ENCODE results near the gene B4GALNT2. TPM values are rescaled to one million over a fixed set of nuclear protein-coding genes. Genes with fewer than 3 reads are reported as not detected.

Gene B4GALNT2
- polyA plus RNA-seq, 2 of the 4 experiments (the other 2 are of a cell fraction), result 0.36 to 0.49 TPM

GRCh38 chr17:49120166-49120565 is 12.4 kb upstream of the B4GALNT2 start:
- Histone ChIP-seq H3K4me1 (no peaks in the 10 kb centered on the region), H3K4me2 (no peak overlapping the region), H3K27ac (no peak overlapping the region), H3K4me3 (no peak overlapping the region), H3K9me3 (no peaks in the 10 kb centered on the region)
- TF ChIP-seq, protein P1, sequence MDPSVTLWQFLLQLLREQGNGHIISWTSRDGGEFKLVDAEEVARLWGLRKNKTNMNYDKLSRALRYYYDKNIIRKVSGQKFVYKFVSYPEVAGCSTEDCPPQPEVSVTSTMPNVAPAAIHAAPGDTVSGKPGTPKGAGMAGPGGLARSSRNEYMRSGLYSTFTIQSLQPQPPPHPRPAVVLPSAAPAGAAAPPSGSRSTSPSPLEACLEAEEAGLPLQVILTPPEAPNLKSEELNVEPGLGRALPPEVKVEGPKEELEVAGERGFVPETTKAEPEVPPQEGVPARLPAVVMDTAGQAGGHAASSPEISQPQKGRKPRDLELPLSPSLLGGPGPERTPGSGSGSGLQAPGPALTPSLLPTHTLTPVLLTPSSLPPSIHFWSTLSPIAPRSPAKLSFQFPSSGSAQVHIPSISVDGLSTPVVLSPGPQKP (IDR thresholded peaks at IDR 0.05; ENCODE audit: low read depth, low read length), result no peak
- TF ChIP-seq RAD21 (conservative IDR thresholded peaks at IDR 0.05 in 1 of 2, IDR thresholded peaks at IDR 0.05 in 1 of 2) (no peak), TFCP2L1 (CRISPR knock-in tag; IDR thresholded peaks at IDR 0.05) (no peak), ZC3H11A (IDR thresholded peaks at IDR 0.05) (no peak), PHF8 (IDR thresholded peaks at IDR 0.05; ENCODE audit: borderline replicate concordance, low read depth) (no peak), SREBF2 (IDR thresholded peaks at IDR 0.05) (no peak), CEBPB (IDR thresholded peaks at IDR 0.05) (no peak), CHD2 (IDR thresholded peaks at IDR 0.05; ENCODE audit: low read length, partially characterized antibody) (no peak)
- TF ChIP-seq, protein P2, sequence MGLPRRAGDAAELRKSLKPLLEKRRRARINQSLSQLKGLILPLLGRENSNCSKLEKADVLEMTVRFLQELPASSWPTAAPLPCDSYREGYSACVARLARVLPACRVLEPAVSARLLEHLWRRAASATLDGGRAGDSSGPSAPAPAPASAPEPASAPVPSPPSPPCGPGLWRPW (IDR thresholded peaks at IDR 0.05), result no peak
- TF ChIP-seq, protein P3, sequence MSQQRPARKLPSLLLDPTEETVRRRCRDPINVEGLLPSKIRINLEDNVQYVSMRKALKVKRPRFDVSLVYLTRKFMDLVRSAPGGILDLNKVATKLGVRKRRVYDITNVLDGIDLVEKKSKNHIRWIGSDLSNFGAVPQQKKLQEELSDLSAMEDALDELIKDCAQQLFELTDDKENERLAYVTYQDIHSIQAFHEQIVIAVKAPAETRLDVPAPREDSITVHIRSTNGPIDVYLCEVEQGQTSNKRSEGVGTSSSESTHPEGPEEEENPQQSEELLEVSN (IDR thresholded peaks at IDR 0.05; ENCODE audit: borderline replicate concordance, low read depth), result no peak
- TF ChIP-seq, protein P4, sequence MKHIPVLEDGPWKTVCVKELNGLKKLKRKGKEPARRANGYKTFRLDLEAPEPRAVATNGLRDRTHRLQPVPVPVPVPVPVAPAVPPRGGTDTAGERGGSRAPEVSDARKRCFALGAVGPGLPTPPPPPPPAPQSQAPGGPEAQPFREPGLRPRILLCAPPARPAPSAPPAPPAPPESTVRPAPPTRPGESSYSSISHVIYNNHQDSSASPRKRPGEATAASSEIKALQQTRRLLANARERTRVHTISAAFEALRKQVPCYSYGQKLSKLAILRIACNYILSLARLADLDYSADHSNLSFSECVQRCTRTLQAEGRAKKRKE (CRISPR knock-in tag; IDR thresholded peaks at IDR 0.05; ENCODE audit: low read depth), result no peak
- ATAC-seq (no peak), FAIRE-seq (no peak), DNase-seq (ENCODE audit: low read depth in 1 of 2, low spot score in 1 of 2) (no peak)
- 44% methylated on average over 3 of the region's 3 CpGs for WGBS (ENCODE audit: missing lambda C conversion rate)
- CTCF ChIA-PET, result interaction anchor here (0.6 kb wide), 1 partner anchor 56 kb away, joined by 3 read pairs; no protein-coding TSS in a partner anchor
- POLR2A ChIA-PET, result no interaction called here

DNA sequence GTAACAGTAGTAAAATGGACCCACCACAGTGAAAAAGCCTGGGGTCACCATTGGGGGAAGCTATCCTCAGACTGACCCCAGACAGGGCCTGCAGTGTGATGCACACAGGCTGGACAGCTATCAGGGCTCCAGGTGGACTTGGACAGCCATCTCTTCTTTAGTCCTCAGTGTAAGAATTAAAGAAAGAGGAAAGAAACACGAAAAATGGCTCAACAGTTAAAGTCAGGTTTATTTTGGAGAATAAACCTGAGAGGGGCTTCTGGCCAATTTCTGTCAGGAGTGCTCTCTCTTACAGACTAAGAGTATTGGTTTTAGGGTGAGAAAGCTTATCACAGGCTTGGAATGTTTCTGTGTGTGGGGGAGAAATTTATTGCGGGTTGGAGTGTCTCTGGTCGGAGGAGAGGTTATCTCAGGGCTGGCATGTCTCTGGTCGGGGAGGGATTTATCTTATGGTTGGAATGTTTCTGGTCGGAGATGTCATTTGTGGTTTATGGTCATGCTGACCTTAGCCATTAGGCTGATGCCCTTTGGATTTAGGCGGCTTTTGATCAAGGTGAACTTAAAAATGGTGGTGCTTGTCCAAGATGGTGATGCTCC is 10.8 kb upstream of the B4GALNT2 start:
- 80% methylated on average over 6 of the region's 6 CpGs for WGBS (ENCODE audit: missing lambda C conversion rate)
- no peak overlapping the region for H3K4me2 ChIP-seq
- H3K4me1 ChIP-seq, result no peaks in the 10 kb centered on the region
- DNase-seq (ENCODE audit: low read depth in 1 of 2, low spot score in 1 of 2), result no peak
- no peaks in the 10 kb centered on the region for H3K9me3 ChIP-seq
- ChIA-PET CTCF (interaction anchor here (1.2 to 1.7 kb wide), 4 partner anchors 9 to 25 kb away, joined by 3 to 4 read pairs (median 4); no protein-coding TSS in a partner anchor), POLR2A (no interaction called here)
- FAIRE-seq, result no peak
- ATAC-seq, result no peak
- TF ChIP-seq HOXB5 (CRISPR knock-in tag; IDR thresholded peaks at IDR 0.05) (no peak), TFCP2L1 (CRISPR knock-in tag; IDR thresholded peaks at IDR 0.05) (no peak), NPAS2 (CRISPR knock-in tag; IDR thresholded peaks at IDR 0.05; ENCODE audit: borderline replicate concordance) (no peak), CBX2 (IDR thresholded peaks at IDR 0.05; ENCODE audit: borderline replicate concordance, low read depth) (no peak), BHLHE40 (IDR thresholded peaks at IDR 0.05; ENCODE audit: low read depth, low read length) (no peak), ZC3H11A (IDR thresholded peaks at IDR 0.05) (no peak), GATA3 (IDR thresholded peaks at IDR 0.05; ENCODE audit: borderline replicate concordance) (no peak), RCOR1 (IDR thresholded peaks at IDR 0.05; ENCODE audit: low read depth, low read length) (no peak), FOXS1 (CRISPR knock-in tag; IDR thresholded peaks at IDR 0.05) (no peak), HEYL (CRISPR knock-in tag; IDR thresholded peaks at IDR 0.05) (no peak), JUNB (IDR thresholded peaks at IDR 0.05) (no peak), HDAC2 (IDR thresholded peaks at IDR 0.05) (no peak), HMGXB4 (CRISPR knock-in tag; IDR thresholded peaks at IDR 0.05; ENCODE audit: borderline replicate concordance) (no peak), ESRRA (IDR thresholded peaks at IDR 0.05; ENCODE audit: borderline replicate concordance, low read length) (no peak), ZSCAN20 (CRISPR knock-in tag; IDR thresholded peaks at IDR 0.05) (no peak)
- TF ChIP-seq, protein P5, sequence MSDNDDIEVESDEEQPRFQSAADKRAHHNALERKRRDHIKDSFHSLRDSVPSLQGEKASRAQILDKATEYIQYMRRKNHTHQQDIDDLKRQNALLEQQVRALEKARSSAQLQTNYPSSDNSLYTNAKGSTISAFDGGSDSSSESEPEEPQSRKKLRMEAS (IDR thresholded peaks at IDR 0.05), result no peak
- TF ChIP-seq, protein P4 (CRISPR knock-in tag; IDR thresholded peaks at IDR 0.05; ENCODE audit: low read depth), result no peak
- TF ChIP-seq, protein P6, sequence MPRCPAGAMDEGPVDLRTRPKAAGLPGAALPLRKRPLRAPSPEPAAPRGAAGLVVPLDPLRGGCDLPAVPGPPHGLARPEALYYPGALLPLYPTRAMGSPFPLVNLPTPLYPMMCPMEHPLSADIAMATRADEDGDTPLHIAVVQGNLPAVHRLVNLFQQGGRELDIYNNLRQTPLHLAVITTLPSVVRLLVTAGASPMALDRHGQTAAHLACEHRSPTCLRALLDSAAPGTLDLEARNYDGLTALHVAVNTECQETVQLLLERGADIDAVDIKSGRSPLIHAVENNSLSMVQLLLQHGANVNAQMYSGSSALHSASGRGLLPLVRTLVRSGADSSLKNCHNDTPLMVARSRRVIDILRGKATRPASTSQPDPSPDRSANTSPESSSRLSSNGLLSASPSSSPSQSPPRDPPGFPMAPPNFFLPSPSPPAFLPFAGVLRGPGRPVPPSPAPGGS (IDR thresholded peaks at IDR 0.05), result no peak
- TF ChIP-seq, protein P1 (IDR thresholded peaks at IDR 0.05; ENCODE audit: low read depth, low read length), result no peak
- H3K4me3 ChIP-seq, result no peak overlapping the region
- H3K27ac ChIP-seq, result no peak overlapping the region

Measured in A549 (cell line).